Naive thymus-derived CD4-positive, alpha-beta T cell (primary cell): ENCODE data around the gene AGO1. TPM values are rescaled to one million over a fixed set of nuclear protein-coding genes. Genes with fewer than 3 reads are reported as not detected.
A peak's percentile ranks its signal among the peaks of the same experiment; 100 is the strongest.
"Not testable (repeated sequence)": the region's sequence is repeated elsewhere in the genome, so short reads cannot be mapped to it uniquely, and the experiment has no call there.

Experiments used
- ATAC-seq: fragments of 150-1000 bp; cut with Tn5 transposase; 2 replicates; pipeline ENCODE4 v1.10.0; 2021; ENCODE audit warnings: mild to moderate bottlenecking, moderate library complexity
- CTCF ChIA-PET: fragments of 350-600 bp; sonication (Branson Sonifier 250); formaldehyde crosslinking; loops from one replicate; lab custom pipeline; 2021; ENCODE audit warnings: antibody characterized with exemption; lab: Charles Lee
- POLR2A ChIA-PET: fragments of 350-600 bp; sonication (Branson Sonifier 250); formaldehyde crosslinking; loops from one replicate; lab custom pipeline; 2021; ENCODE audit warnings: antibody characterized with exemption, inconsistent platforms; lab: Charles Lee
- DNase-seq, 9 donors: peaks; one replicate each; pipeline versions ENCODE4 v3.0.0 to v3.0.0-alpha.2; 2020 to 2022; ENCODE audit warnings: mixed read lengths in 1 of 9
- H3K27ac ChIP-seq: one replicate; pipeline ENCODE4 v1.7.0; 2013; ENCODE audit warnings: mild to moderate bottlenecking, low read depth, low read length, moderate library complexity
- H3K27me3 ChIP-seq, 2 donors: one replicate each; pipeline ENCODE4 v1.7.0; 2013; ENCODE audit warnings: low read length in 2 of 2, mild to moderate bottlenecking in 2 of 2, moderate library complexity in 2 of 2; ENCODE audit not compliant: control insufficient read depth in 2 of 2, insufficient read depth in 2 of 2
- H3K36me3 ChIP-seq, 3 experiments: 1 replicate in 2 of 3; 2 replicates in 1 of 3; pipeline ENCODE4 v1.7.0; 2013; ENCODE audit warnings: low read length in 3 of 3, mild to moderate bottlenecking in 3 of 3, moderate library complexity in 1 of 3; ENCODE audit not compliant: insufficient read depth in 3 of 3, control insufficient read depth in 2 of 3
- H3K4me1 ChIP-seq, 2 donors: one replicate each; pipeline ENCODE4 v1.7.0; 2013; ENCODE audit warnings: low read length in 2 of 2, mild to moderate bottlenecking in 2 of 2, moderate library complexity in 1 of 2; ENCODE audit not compliant: control insufficient read depth in 2 of 2, insufficient read depth in 2 of 2
- H3K4me3 ChIP-seq: 2 replicates; pipeline ENCODE4 v1.7.0; 2013; ENCODE audit warnings: mild to moderate bottlenecking, low read length
- H3K9me3 ChIP-seq, 3 experiments: 1 replicate in 2 of 3; 2 replicates in 1 of 3; pipeline ENCODE4 v1.7.0; 2013; ENCODE audit warnings: low read length in 3 of 3; ENCODE audit not compliant: control insufficient read depth in 2 of 3
- H3K27ac Mint-ChIP-seq, 9 donors: one replicate each; pipeline ENCODE4 v1.8.0; 2020 to 2022; ENCODE audit warnings: mixed read lengths in 9 of 9, mild to moderate bottlenecking in 8 of 9, moderate library complexity in 5 of 9, inconsistent platforms in 2 of 9
- H3K27me3 Mint-ChIP-seq, 5 donors: one replicate each; pipeline ENCODE4 v1.8.0; 2021 to 2022; ENCODE audit warnings: mixed read lengths in 5 of 5, mild to moderate bottlenecking in 1 of 5
- H3K36me3 Mint-ChIP-seq, 5 donors: one replicate each; pipeline ENCODE4 v1.8.0; 2020 to 2022; ENCODE audit warnings: mixed read lengths in 5 of 5, mild to moderate bottlenecking in 3 of 5, inconsistent platforms in 1 of 5
- H3K4me1 Mint-ChIP-seq, 7 donors: one replicate each; pipeline ENCODE4 v1.8.0; 2020 to 2022; ENCODE audit warnings: mixed read lengths in 7 of 7, mild to moderate bottlenecking in 3 of 7, inconsistent platforms in 1 of 7
- H3K4me3 Mint-ChIP-seq, 10 donors: one replicate each; pipeline ENCODE4 v1.8.0; 2020 to 2022; ENCODE audit warnings: mild to moderate bottlenecking in 10 of 10, mixed read lengths in 10 of 10, moderate library complexity in 6 of 10, inconsistent platforms in 2 of 10
- H3K9me3 Mint-ChIP-seq, 11 donors: one replicate each; pipeline ENCODE4 v1.8.0; 2020 to 2022; ENCODE audit warnings: mixed read lengths in 11 of 11, mild to moderate bottlenecking in 4 of 11, inconsistent platforms in 1 of 11, moderate library complexity in 1 of 11
- intact Hi-C, 2 donors: fragments of 100-400 bp; cut with micrococcal nuclease; formaldehyde crosslinking; loops; one replicate each; pipeline ENCODE4 v1.15.1; 2023
- polyA plus RNA-seq, 2 donors: library from polyadenylated mRNA; unstranded; fragments of 300-500 nt; fragmentation: Illumina TruSeq; gene quantifications; one replicate each; pipeline ENCODE4 v1.2.3, GENCODE V29; 2021
- total RNA-seq, 6 experiments: library from RNA in 5 of 6; stranded (reverse) in 5 of 6; gene quantifications; 1 replicate in 5 of 6; 2 replicates in 1 of 6; pipeline ENCODE4 v1.2.3 and lab custom pipeline; 2021 to 2026

The AGO1 gene
- total and polyA plus RNA-seq, 7 experiments from 2014 or later = 8.9 to 28.0 (median 26.8) TPM

- peaks cover 0 to 4% (median 0%) of the 10 kb centered on the region in 5 donors for H3K27me3 Mint-ChIP-seq
- Histone ChIP-seq H3K4me1 (peaks cover 9 to 24% of the 10 kb centered on the region in 2 donors), H3K36me3 (peaks cover 0 to 23% (median 5%) of the 10 kb centered on the region in 3 experiments), H3K9me3 (no peaks in the 10 kb centered on the region), H3K27ac (no peak overlapping the region), H3K27me3 (no peaks in the 10 kb centered on the region), H3K4me3 (no peak overlapping the region)
- peaks cover 2 to 15% (median 5%) of the 10 kb centered on the region in 5 donors for H3K36me3 Mint-ChIP-seq
- intact Hi-C loops = loop anchor here in 1 of 2 donors (10.0 kb wide), 1 partner anchor 111 kb away; no protein-coding TSS in a partner anchor
- POLR2A ChIA-PET = interaction anchor here (0.7 kb wide), 1 partner anchor 340 kb away, joined by 3 read pairs; no protein-coding TSS in a partner anchor
- CTCF ChIA-PET = no interaction called here
- H3K4me1 Mint-ChIP-seq = peaks cover 46 to 56% (median 51%) of the 10 kb centered on the region in 7 donors
- peak overlapping the region in 8 of 9 donors; percentile 11 to 86 (median 56) for H3K27ac Mint-ChIP-seq
- H3K9me3 Mint-ChIP-seq = peaks cover 0 to 3% (median 0%) of the 10 kb centered on the region in 11 donors
- H3K4me3 Mint-ChIP-seq = peak overlapping the region in 5 of 10 donors; percentile 6 to 18 (median 12)
- DNase-seq (no peak), ATAC-seq (no peak)
Measured at GRCh38 chr1:35885961-35886558, 3.1 kb downstream of the AGO1 start.

GRCh38 chr1:35886577-35887431 is 3.8 kb downstream of the AGO1 start:
- peaks cover 0 to 26% (median 9%) of the 10 kb centered on the region in 3 experiments for H3K36me3 ChIP-seq
- peaks cover 4 to 17% (median 7%) of the 10 kb centered on the region in 5 donors for H3K36me3 Mint-ChIP-seq
- peaks cover 44 to 54% (median 49%) of the 10 kb centered on the region in 7 donors for H3K4me1 Mint-ChIP-seq
- H3K9me3 Mint-ChIP-seq = peaks cover 0 to 3% (median 0%) of the 10 kb centered on the region in 11 donors
- ChIA-PET POLR2A (interaction anchor here (0.7 kb wide), 1 partner anchor 44 kb away, joined by 3 read pairs; the partner anchor contains the start of gene AGO3), CTCF (no interaction called here)
- H3K27ac ChIP-seq = no peak overlapping the region
- no peaks in the 10 kb centered on the region for H3K27me3 ChIP-seq
- H3K27me3 Mint-ChIP-seq = peaks cover 0 to 4% (median 0%) of the 10 kb centered on the region in 5 donors
- peak overlapping the region in 8 of 9 donors; percentile 11 to 86 (median 63) for H3K27ac Mint-ChIP-seq
- intact Hi-C loops = loop anchor here in 1 of 2 donors (10.0 kb wide), 1 partner anchor 112 kb away; no protein-coding TSS in a partner anchor
- H3K4me3 ChIP-seq = no peak overlapping the region
- DNase-seq (no peak), ATAC-seq (no peak)
- peaks cover 9 to 24% of the 10 kb centered on the region in 2 donors for H3K4me1 ChIP-seq
- H3K9me3 ChIP-seq = no peaks in the 10 kb centered on the region
- H3K4me3 Mint-ChIP-seq = peak overlapping the region in 5 of 10 donors; percentile 6 to 44 (median 12)

- ChIA-PET CTCF (no interaction called here), POLR2A (interaction anchor here (0.6 kb wide), 1 partner anchor 380 kb away, joined by 4 read pairs; no protein-coding TSS in a partner anchor)
- Mint-ChIP-seq H3K36me3 (peaks cover 4 to 24% (median 7%) of the 10 kb centered on the region in 5 donors), H3K4me1 (peaks cover 37 to 47% (median 42%) of the 10 kb centered on the region in 7 donors), H3K27me3 (no peaks in the 10 kb centered on the region), H3K9me3 (peaks cover 0 to 3% (median 0%) of the 10 kb centered on the region in 11 donors), H3K27ac (peak overlapping the region; percentile 11 to 85 (median 61)), H3K4me3 (peak overlapping the region in 2 of 10 donors; percentile 12 to 64)
- Histone ChIP-seq H3K27me3 (no peaks in the 10 kb centered on the region), H3K4me3 (no peak overlapping the region), H3K36me3 (peaks cover 4 to 33% (median 16%) of the 10 kb centered on the region in 3 experiments), H3K4me1 (peaks cover 9 to 22% of the 10 kb centered on the region in 2 donors), H3K27ac (no peak overlapping the region), H3K9me3 (no peaks in the 10 kb centered on the region)
- no peak for DNase-seq
- intact Hi-C loops = loop anchor here in 1 of 2 donors (10.0 kb wide), 1 partner anchor 113 kb away; no protein-coding TSS in a partner anchor
- ATAC-seq = no peak
Measured at GRCh38 chr1:35887508-35887907, 4.5 kb downstream of the AGO1 start.

GRCh38 chr1:35888255-35888654 is 5.2 kb downstream of the AGO1 start:
- Mint-ChIP-seq H3K27ac (no peak overlapping the region), H3K27me3 (no peaks in the 10 kb centered on the region), H3K4me3 (no peak overlapping the region), H3K9me3 (peaks cover 0 to 3% (median 0%) of the 10 kb centered on the region in 11 donors), H3K36me3 (peaks cover 4 to 28% (median 7%) of the 10 kb centered on the region in 5 donors), H3K4me1 (peaks cover 34 to 44% (median 40%) of the 10 kb centered on the region in 7 donors)
- DNase-seq = no peak
- POLR2A ChIA-PET = no interaction called here
- no peaks in the 10 kb centered on the region for H3K9me3 ChIP-seq
- H3K4me3 ChIP-seq = no peak overlapping the region
- CTCF ChIA-PET = no interaction called here
- H3K36me3 ChIP-seq = peaks cover 6 to 40% (median 21%) of the 10 kb centered on the region in 3 experiments
- no peak for ATAC-seq
- intact Hi-C loops = loop anchor here in 1 of 2 donors (10.0 kb wide), 1 partner anchor 113 kb away; no protein-coding TSS in a partner anchor
- peaks cover 9 to 19% of the 10 kb centered on the region in 2 donors for H3K4me1 ChIP-seq
- H3K27me3 ChIP-seq = no peaks in the 10 kb centered on the region
- no peak overlapping the region for H3K27ac ChIP-seq

- ATAC-seq, H3K9me3 Mint-ChIP-seq, DNase-seq, H3K9me3 ChIP-seq, H3K4me3 Mint-ChIP-seq, H3K27ac ChIP-seq, H3K4me3 ChIP-seq, H3K27me3 Mint-ChIP-seq, H3K27me3 ChIP-seq, H3K27ac Mint-ChIP-seq: not testable (repeated sequence)
- H3K36me3 ChIP-seq = peaks cover 6 to 42% (median 25%) of the 10 kb centered on the region in 3 experiments
- peaks cover 9 to 19% of the 10 kb centered on the region in 2 donors for H3K4me1 ChIP-seq
- intact Hi-C loops = loop anchor here in 1 of 2 donors (10.0 kb wide), 1 partner anchor 114 kb away; no protein-coding TSS in a partner anchor
- H3K4me1 Mint-ChIP-seq = peaks cover 33 to 44% (median 39%) of the 10 kb centered on the region in 7 donors
- CTCF ChIA-PET = interaction anchor here (0.7 to 0.8 kb wide), 2 partner anchors 197 to 229 kb away, joined by 3 to 4 read pairs; no protein-coding TSS in a partner anchor
- H3K36me3 Mint-ChIP-seq = peaks cover 5 to 36% (median 9%) of the 10 kb centered on the region in 5 donors
- POLR2A ChIA-PET = interaction anchor here (0.6 kb wide), 1 partner anchor 123 kb away, joined by 3 read pairs; no protein-coding TSS in a partner anchor
Measured at GRCh38 chr1:35888981-35889380, 6.0 kb downstream of the AGO1 start.
